OCI-LY7 (cell line): Measurements from ENCODE around the gene GALNT15.

Experiments
- EZH2phosphoT487 ChIP-seq: fragments of 200-600 bp; sonication (generic); IDR thresholded peaks from 2 replicates; pipeline ENCODE4 v1.6.1; 2018; ENCODE audit warnings: low read depth, borderline replicate concordance, mild to moderate bottlenecking, mixed run types, antibody characterized with exemption, low read length, moderate library complexity, mixed read lengths
- TF ChIP-seq, protein P1 (sequence below): fragments of 200-600 bp; sonication (generic); conservative IDR thresholded peaks from 2 replicates; pipeline ENCODE4 v1.5.1; 2014; ENCODE audit warnings: mild to moderate bottlenecking, antibody characterized with exemption, low read length, moderate library complexity, mixed read lengths

DNA sequence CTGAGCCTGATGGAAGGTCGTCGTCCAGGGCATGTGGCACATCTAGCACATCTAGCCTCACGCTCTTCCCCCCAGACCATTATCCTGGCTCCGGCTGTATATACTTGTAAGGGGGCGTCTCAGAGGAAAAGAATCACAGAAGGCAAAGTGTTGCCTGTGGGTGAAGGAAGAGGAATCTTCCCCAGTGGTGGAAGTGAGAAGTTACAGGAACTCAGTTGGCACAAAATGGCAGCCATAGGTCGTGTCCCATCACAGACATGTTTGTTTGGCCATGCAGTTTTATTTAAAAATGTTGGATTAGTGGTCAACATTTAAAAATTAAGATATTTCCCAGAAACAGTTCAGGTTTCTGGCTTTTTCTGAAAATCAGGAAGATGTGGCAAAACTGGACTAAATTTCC is 13.6 kb downstream of the GALNT15 start:
- TF ChIP-seq, protein P1, sequence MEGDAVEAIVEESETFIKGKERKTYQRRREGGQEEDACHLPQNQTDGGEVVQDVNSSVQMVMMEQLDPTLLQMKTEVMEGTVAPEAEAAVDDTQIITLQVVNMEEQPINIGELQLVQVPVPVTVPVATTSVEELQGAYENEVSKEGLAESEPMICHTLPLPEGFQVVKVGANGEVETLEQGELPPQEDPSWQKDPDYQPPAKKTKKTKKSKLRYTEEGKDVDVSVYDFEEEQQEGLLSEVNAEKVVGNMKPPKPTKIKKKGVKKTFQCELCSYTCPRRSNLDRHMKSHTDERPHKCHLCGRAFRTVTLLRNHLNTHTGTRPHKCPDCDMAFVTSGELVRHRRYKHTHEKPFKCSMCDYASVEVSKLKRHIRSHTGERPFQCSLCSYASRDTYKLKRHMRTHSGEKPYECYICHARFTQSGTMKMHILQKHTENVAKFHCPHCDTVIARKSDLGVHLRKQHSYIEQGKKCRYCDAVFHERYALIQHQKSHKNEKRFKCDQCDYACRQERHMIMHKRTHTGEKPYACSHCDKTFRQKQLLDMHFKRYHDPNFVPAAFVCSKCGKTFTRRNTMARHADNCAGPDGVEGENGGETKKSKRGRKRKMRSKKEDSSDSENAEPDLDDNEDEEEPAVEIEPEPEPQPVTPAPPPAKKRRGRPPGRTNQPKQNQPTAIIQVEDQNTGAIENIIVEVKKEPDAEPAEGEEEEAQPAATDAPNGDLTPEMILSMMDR = no peak
- TF ChIP-seq EZH2phosphoT487 = no peak
